Measurements from ENCODE around the gene NSMCE1.

NSMCE1 gene

GRCh38 chr16:27234603-27235002 lies 34.0 kb downstream of the NSMCE1 start:
- peaks cover 10% of the 10 kb centered on the region for H3K36me3 ChIP-seq (ENCODE audit: control insufficient read depth, insufficient read depth, low read length)
- H3K27me3 ChIP-seq (ENCODE audit: control insufficient read depth, insufficient read depth, low read length), result no peaks in the 10 kb centered on the region
- H3K4me1 ChIP-seq (ENCODE audit: control insufficient read depth, insufficient read depth, low read length), result no peaks in the 10 kb centered on the region
- no peak overlapping the region for H3K4me3 ChIP-seq (ENCODE audit: low read depth, low read length)
- H3K9ac ChIP-seq (ENCODE audit: low read depth, low read length), result no peak overlapping the region
- no peaks in the 10 kb centered on the region for H3K9me3 ChIP-seq (ENCODE audit: control insufficient read depth, insufficient read depth, low read length)
- H3K27ac ChIP-seq (ENCODE audit: low read depth, low read length), result no peak overlapping the region

- Histone ChIP-seq H3K9me3 (ENCODE audit: control insufficient read depth, insufficient read depth, low read length) (no peaks in the 10 kb centered on the region), H3K9ac (ENCODE audit: low read depth, low read length) (no peak overlapping the region), H3K27me3 (ENCODE audit: control insufficient read depth, insufficient read depth, low read length) (no peaks in the 10 kb centered on the region), H3K4me1 (ENCODE audit: control insufficient read depth, insufficient read depth, low read length) (no peaks in the 10 kb centered on the region), H3K27ac (ENCODE audit: low read depth, low read length) (no peak overlapping the region), H3K4me3 (ENCODE audit: low read depth, low read length) (no peak overlapping the region), H3K36me3 (ENCODE audit: control insufficient read depth, insufficient read depth, low read length) (peaks cover 10% of the 10 kb centered on the region)
Measured at GRCh38 chr16:27234171-27234570, 34.4 kb downstream of the NSMCE1 start.

GRCh38 chr16:27233731-27234130 lies 34.8 kb downstream of the NSMCE1 start:
- no peaks in the 10 kb centered on the region for H3K9me3 ChIP-seq (ENCODE audit: control insufficient read depth, insufficient read depth, low read length)
- H3K4me3 ChIP-seq (ENCODE audit: low read depth, low read length), result no peak overlapping the region
- H3K36me3 ChIP-seq (ENCODE audit: control insufficient read depth, insufficient read depth, low read length), result peaks cover 10% of the 10 kb centered on the region
- no peak overlapping the region for H3K27ac ChIP-seq (ENCODE audit: low read depth, low read length)
- H3K9ac ChIP-seq (ENCODE audit: low read depth, low read length), result no peak overlapping the region
- H3K27me3 ChIP-seq (ENCODE audit: control insufficient read depth, insufficient read depth, low read length), result no peaks in the 10 kb centered on the region
- no peaks in the 10 kb centered on the region for H3K4me1 ChIP-seq (ENCODE audit: control insufficient read depth, insufficient read depth, low read length)

- no peaks in the 10 kb centered on the region for H3K9me3 ChIP-seq (ENCODE audit: control insufficient read depth, insufficient read depth, low read length)
- no peaks in the 10 kb centered on the region for H3K4me1 ChIP-seq (ENCODE audit: control insufficient read depth, insufficient read depth, low read length)
- no peak overlapping the region for H3K27ac ChIP-seq (ENCODE audit: low read depth, low read length)
- H3K4me3 ChIP-seq (ENCODE audit: low read depth, low read length), result no peak overlapping the region
- H3K27me3 ChIP-seq (ENCODE audit: control insufficient read depth, insufficient read depth, low read length), result no peaks in the 10 kb centered on the region
- peaks cover 10% of the 10 kb centered on the region for H3K36me3 ChIP-seq (ENCODE audit: control insufficient read depth, insufficient read depth, low read length)
- H3K9ac ChIP-seq (ENCODE audit: low read depth, low read length), result no peak overlapping the region
Measured at GRCh38 chr16:27232901-27233625, 35.5 kb downstream of the NSMCE1 start.

GRCh38 chr16:27232061-27232900 lies 36.3 kb downstream of the NSMCE1 start:
- Histone ChIP-seq H3K36me3 (ENCODE audit: control insufficient read depth, insufficient read depth, low read length) (peaks cover 10% of the 10 kb centered on the region), H3K27me3 (ENCODE audit: control insufficient read depth, insufficient read depth, low read length) (no peaks in the 10 kb centered on the region), H3K4me3 (ENCODE audit: low read depth, low read length) (no peak overlapping the region), H3K9ac (ENCODE audit: low read depth, low read length) (no peak overlapping the region), H3K4me1 (ENCODE audit: control insufficient read depth, insufficient read depth, low read length) (no peaks in the 10 kb centered on the region), H3K27ac (ENCODE audit: low read depth, low read length) (no peak overlapping the region), H3K9me3 (ENCODE audit: control insufficient read depth, insufficient read depth, low read length) (no peaks in the 10 kb centered on the region)

- Histone ChIP-seq H3K9ac (ENCODE audit: low read depth, low read length) (no peak overlapping the region), H3K27me3 (ENCODE audit: control insufficient read depth, insufficient read depth, low read length) (no peaks in the 10 kb centered on the region), H3K4me3 (ENCODE audit: low read depth, low read length) (no peak overlapping the region), H3K27ac (ENCODE audit: low read depth, low read length) (no peak overlapping the region), H3K36me3 (ENCODE audit: control insufficient read depth, insufficient read depth, low read length) (peaks cover 10% of the 10 kb centered on the region), H3K9me3 (ENCODE audit: control insufficient read depth, insufficient read depth, low read length) (no peaks in the 10 kb centered on the region), H3K4me1 (ENCODE audit: control insufficient read depth, insufficient read depth, low read length) (no peaks in the 10 kb centered on the region)
Measured at GRCh38 chr16:27231692-27232060, 36.9 kb downstream of the NSMCE1 start.

GRCh38 chr16:27230562-27231001 lies 38.0 kb downstream of the NSMCE1 start:
- H3K27ac ChIP-seq (ENCODE audit: low read depth, low read length), result no peak overlapping the region
- H3K4me1 ChIP-seq (ENCODE audit: control insufficient read depth, insufficient read depth, low read length), result no peaks in the 10 kb centered on the region
- peaks cover 10% of the 10 kb centered on the region for H3K36me3 ChIP-seq (ENCODE audit: control insufficient read depth, insufficient read depth, low read length)
- H3K27me3 ChIP-seq (ENCODE audit: control insufficient read depth, insufficient read depth, low read length), result no peaks in the 10 kb centered on the region
- H3K9ac ChIP-seq (ENCODE audit: low read depth, low read length), result no peak overlapping the region
- no peaks in the 10 kb centered on the region for H3K9me3 ChIP-seq (ENCODE audit: control insufficient read depth, insufficient read depth, low read length)
- no peak overlapping the region for H3K4me3 ChIP-seq (ENCODE audit: low read depth, low read length)

- H3K4me1 ChIP-seq (ENCODE audit: control insufficient read depth, insufficient read depth, low read length), result no peaks in the 10 kb centered on the region
- no peak overlapping the region for H3K4me3 ChIP-seq (ENCODE audit: low read depth, low read length)
- no peak overlapping the region for H3K9ac ChIP-seq (ENCODE audit: low read depth, low read length)
- H3K27ac ChIP-seq (ENCODE audit: low read depth, low read length), result no peak overlapping the region
- no peaks in the 10 kb centered on the region for H3K9me3 ChIP-seq (ENCODE audit: control insufficient read depth, insufficient read depth, low read length)
- H3K36me3 ChIP-seq (ENCODE audit: control insufficient read depth, insufficient read depth, low read length), result peaks cover 10% of the 10 kb centered on the region
- H3K27me3 ChIP-seq (ENCODE audit: control insufficient read depth, insufficient read depth, low read length), result no peaks in the 10 kb centered on the region
Measured at GRCh38 chr16:27229891-27230470, 38.6 kb downstream of the NSMCE1 start.

GRCh38 chr16:27228621-27229501 lies 39.7 kb downstream of the NSMCE1 start:
- Histone ChIP-seq H3K27me3 (ENCODE audit: control insufficient read depth, insufficient read depth, low read length) (no peaks in the 10 kb centered on the region), H3K9me3 (ENCODE audit: control insufficient read depth, insufficient read depth, low read length) (no peaks in the 10 kb centered on the region), H3K4me1 (ENCODE audit: control insufficient read depth, insufficient read depth, low read length) (no peaks in the 10 kb centered on the region), H3K36me3 (ENCODE audit: control insufficient read depth, insufficient read depth, low read length) (peaks cover 10% of the 10 kb centered on the region), H3K27ac (ENCODE audit: low read depth, low read length) (no peak overlapping the region), H3K4me3 (ENCODE audit: low read depth, low read length) (no peak overlapping the region), H3K9ac (ENCODE audit: low read depth, low read length) (no peak overlapping the region)

GRCh38 chr16:27228045-27228444 lies 40.5 kb downstream of the NSMCE1 start:
- Histone ChIP-seq H3K4me3 (ENCODE audit: low read depth, low read length) (no peak overlapping the region), H3K27me3 (ENCODE audit: control insufficient read depth, insufficient read depth, low read length) (no peaks in the 10 kb centered on the region), H3K36me3 (ENCODE audit: control insufficient read depth, insufficient read depth, low read length) (peaks cover 9% of the 10 kb centered on the region), H3K27ac (ENCODE audit: low read depth, low read length) (no peak overlapping the region), H3K9me3 (ENCODE audit: control insufficient read depth, insufficient read depth, low read length) (no peaks in the 10 kb centered on the region), H3K4me1 (ENCODE audit: control insufficient read depth, insufficient read depth, low read length) (no peaks in the 10 kb centered on the region), H3K9ac (ENCODE audit: low read depth, low read length) (no peak overlapping the region)
